SJSA1 (cell line): ENCODE data around the gene COA8. TPM values are rescaled to one million over a fixed set of nuclear protein-coding genes. Genes with fewer than 3 reads are reported as not detected.
"Not testable (repeated sequence)": the region's sequence is repeated elsewhere in the genome, so short reads cannot be mapped to it uniquely, and the experiment has no call there.

Source experiments
- DNase-seq, 2 experiments: peaks; one replicate each; pipeline ENCODE4 v3.0.0-alpha.2; 2015 to 2020; ENCODE audit warnings: low spot score in 2 of 2, low read depth in 1 of 2
- H3K27ac ChIP-seq: fragments of 250-450 bp; sonication (Bioruptor Pico); 2 replicates; pipeline ENCODE4 v1.5.1; 2020; ENCODE audit warnings: mild to moderate bottlenecking, moderate library complexity
- H3K27me3 ChIP-seq: fragments of 250-450 bp; sonication (Bioruptor Pico); replicated peaks from 2 replicates; pipeline ENCODE4 v1.5.1; 2020; ENCODE audit warnings: mild to moderate bottlenecking, moderate library complexity
- H3K36me3 ChIP-seq: fragments of 250-450 bp; sonication (Bioruptor Pico); 2 replicates; pipeline ENCODE4 v1.5.1; 2020; ENCODE audit warnings: mild to moderate bottlenecking
- H3K4me1 ChIP-seq: fragments of 250-450 bp; sonication (Bioruptor Pico); replicated peaks from 2 replicates; pipeline ENCODE4 v1.6.1; 2021; ENCODE audit warnings: mild to moderate bottlenecking
- H3K4me3 ChIP-seq: fragments of 250-450 bp; sonication (Bioruptor Pico); 2 replicates; pipeline ENCODE4 v1.5.1; 2020; ENCODE audit warnings: mild to moderate bottlenecking
- H3K9me3 ChIP-seq: fragments of 250-450 bp; sonication (Bioruptor Pico); replicated peaks from 2 replicates; pipeline ENCODE4 v1.5.1; 2020; ENCODE audit warnings: mild to moderate bottlenecking
- total RNA-seq: library from RNA; depleted of rRNA; stranded (reverse); fragments of >200 nt; shearing (Covaris generic); gene quantifications from 2 replicates; pipeline ENCODE4 v1.2.3, GENCODE V29; 2014

The COA8 gene
- total RNA-seq, 1 experiment from 2014 or later: 43.4 TPM

GRCh38 chr14:103521951-103522563, 40.7 kb upstream of the COA8 start:
- peak overlapping the region; percentile 42 for H3K4me3 ChIP-seq
- DNase-seq: no peak
- H3K27ac ChIP-seq: no peak overlapping the region
- H3K27me3 ChIP-seq: peaks cover 20% of the 10 kb centered on the region
- no peaks in the 10 kb centered on the region for H3K36me3 ChIP-seq
- H3K4me1 ChIP-seq: peaks cover 30% of the 10 kb centered on the region
- no peaks in the 10 kb centered on the region for H3K9me3 ChIP-seq

- DNase-seq: no peak
- Histone ChIP-seq H3K36me3 (no peaks in the 10 kb centered on the region), H3K4me3 (peak within 1 kb of the TSS; percentile 42), H3K9me3 (no peaks in the 10 kb centered on the region), H3K27ac (no peak within 1 kb of the TSS), H3K27me3 (peaks cover 20% of the 10 kb centered on the region), H3K4me1 (peaks cover 30% of the 10 kb centered on the region)
Observed at GRCh38 chr14:103522649-103523574, 39.8 kb upstream of the COA8 start, which contains the start of gene CKB. CKB (minus strand) TSS chr14:103522830; CDS start chr14:103522493, 337 bp downstream.

- Histone ChIP-seq H3K27me3 (peaks cover 20% of the 10 kb centered on the region), H3K36me3 (no peaks in the 10 kb centered on the region), H3K4me1 (peaks cover 36% of the 10 kb centered on the region), H3K9me3 (no peaks in the 10 kb centered on the region), H3K27ac (no peak overlapping the region), H3K4me3 (no peak overlapping the region)
- DNase-seq: no peak
Observed at GRCh38 chr14:103523575-103523954, 39.2 kb upstream of the COA8 start.

- H3K27ac ChIP-seq: no peak overlapping the region
- peaks cover 20% of the 10 kb centered on the region for H3K27me3 ChIP-seq
- DNase-seq: no peak
- peaks cover 3% of the 10 kb centered on the region; the same call in 1 of the 2 replicates for H3K36me3 ChIP-seq
- no peaks in the 10 kb centered on the region for H3K9me3 ChIP-seq
- H3K4me1 ChIP-seq: peaks cover 38% of the 10 kb centered on the region
- no peak overlapping the region for H3K4me3 ChIP-seq
Observed at GRCh38 chr14:103524002-103524935, 38.5 kb upstream of the COA8 start.

DNA sequence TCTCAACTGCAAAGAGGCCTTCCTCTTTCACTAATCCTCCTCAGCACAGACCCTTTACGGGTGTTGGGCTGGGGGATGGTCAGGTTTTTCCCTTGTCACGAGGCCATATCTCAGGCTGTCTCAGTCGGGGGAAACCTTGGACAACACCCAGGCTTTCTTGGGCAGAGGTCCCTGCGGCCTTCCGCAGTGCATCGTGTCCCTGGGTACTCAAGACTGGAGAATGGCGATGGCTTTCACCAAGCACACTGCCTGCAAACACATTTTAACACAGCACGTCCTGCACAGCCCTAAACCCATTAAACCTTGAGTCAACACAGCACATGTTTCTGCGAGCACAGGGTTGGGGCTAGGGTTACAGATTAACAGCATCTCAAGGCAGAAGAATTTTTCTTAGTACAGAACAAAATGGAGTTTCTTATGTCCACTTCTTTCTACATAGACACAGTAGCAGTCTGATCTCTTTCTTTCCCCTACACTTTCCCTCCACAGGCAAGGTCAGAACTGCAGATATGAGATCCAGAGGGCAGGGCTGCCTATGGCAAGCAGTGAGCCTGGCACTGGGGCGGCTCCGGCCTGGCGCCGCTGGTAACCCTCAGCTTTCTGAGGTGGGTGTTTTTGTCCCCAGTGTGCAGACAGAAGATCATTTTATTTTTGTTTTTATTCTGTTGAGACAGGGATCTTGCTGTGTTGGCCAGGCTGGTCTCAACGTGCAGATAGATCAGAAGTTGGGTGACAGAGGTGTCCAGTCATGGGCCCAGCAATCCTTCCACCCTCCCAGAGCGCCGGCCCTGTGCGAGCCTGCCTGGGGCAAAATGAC, 37.1 kb upstream of the COA8 start:
- H3K9me3 ChIP-seq, H3K27ac ChIP-seq, H3K4me3 ChIP-seq, DNase-seq: not testable (repeated sequence)
- peaks cover 45% of the 10 kb centered on the region for H3K4me1 ChIP-seq
- peaks cover 11% of the 10 kb centered on the region for H3K36me3 ChIP-seq
- H3K27me3 ChIP-seq: peaks cover 20% of the 10 kb centered on the region

GRCh38 chr14:103526247-103526913, 36.4 kb upstream of the COA8 start:
- no peaks in the 10 kb centered on the region for H3K9me3 ChIP-seq

GRCh38 chr14:103526914-103527248, 35.9 kb upstream of the COA8 start:
- Histone ChIP-seq H3K27me3 (peaks cover 16% of the 10 kb centered on the region), H3K9me3 (no peaks in the 10 kb centered on the region), H3K4me1 (peaks cover 32% of the 10 kb centered on the region), H3K4me3 (no peak overlapping the region), H3K36me3 (peaks cover 17% of the 10 kb centered on the region), H3K27ac (no peak overlapping the region)
- no peak for DNase-seq

More at GRCh38 chr14:103526247-103526913, 36.4 kb upstream of the COA8 start:
- no peak overlapping the region for H3K4me3 ChIP-seq
- DNase-seq: no peak
- peaks cover 20% of the 10 kb centered on the region for H3K27me3 ChIP-seq
- peaks cover 17% of the 10 kb centered on the region for H3K36me3 ChIP-seq
- H3K27ac ChIP-seq: no peak overlapping the region
- H3K4me1 ChIP-seq: peaks cover 37% of the 10 kb centered on the region

GRCh38 chr14:103527408-103528145, 35.2 kb upstream of the COA8 start:
- Histone ChIP-seq H3K4me3 (no peak overlapping the region), H3K27ac (no peak overlapping the region), H3K9me3 (no peaks in the 10 kb centered on the region), H3K36me3 (peaks cover 18% of the 10 kb centered on the region), H3K27me3 (peaks cover 10% of the 10 kb centered on the region), H3K4me1 (peaks cover 25% of the 10 kb centered on the region)
- no peak for DNase-seq

DNA sequence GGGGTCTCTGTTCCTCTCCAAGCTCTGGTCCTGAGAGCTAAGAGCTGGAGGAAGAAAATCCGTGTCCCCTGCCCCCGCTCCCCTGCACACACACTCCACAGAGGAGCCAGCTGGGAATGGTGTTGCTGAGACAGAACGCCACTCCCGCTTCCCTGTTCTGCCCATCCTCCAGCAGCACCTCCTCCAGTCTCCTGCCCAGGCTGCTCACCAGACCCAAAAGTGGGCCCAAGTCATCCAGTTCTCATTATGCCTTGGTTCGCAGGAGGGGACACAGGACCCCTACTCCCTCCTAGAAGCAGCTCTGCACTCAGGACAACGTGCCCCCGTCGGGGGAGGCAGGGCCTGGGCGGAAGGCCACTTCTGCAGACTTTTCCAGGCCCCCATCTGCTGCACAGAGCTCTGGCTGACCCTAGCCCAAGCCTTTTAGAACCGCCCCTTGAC, 34.6 kb upstream of the COA8 start:
- Histone ChIP-seq H3K4me1 (peaks cover 19% of the 10 kb centered on the region), H3K27me3 (peaks cover 5% of the 10 kb centered on the region), H3K4me3 (peak overlapping the region; percentile 97), H3K36me3 (peaks cover 23% of the 10 kb centered on the region), H3K27ac (no peak overlapping the region), H3K9me3 (no peaks in the 10 kb centered on the region)
- no peak for DNase-seq

GRCh38 chr14:103528587-103529382, 34.0 kb upstream of the COA8 start, which contains the start of gene TRMT61A:
TRMT61A (plus strand) TSS chr14:103529196; CDS start chr14:103529979, 783 bp downstream.
- Histone ChIP-seq H3K27ac (peak within 1 kb of the TSS; percentile 57), H3K36me3 (peaks cover 23% of the 10 kb centered on the region), H3K4me1 (peaks cover 18% of the 10 kb centered on the region), H3K27me3 (no peaks in the 10 kb centered on the region), H3K4me3 (peak within 1 kb of the TSS; percentile 97), H3K9me3 (no peaks in the 10 kb centered on the region)
- DNase-seq: peak; percentile 69 to 90
